HG02981 (cell line): Measurements from ENCODE around the gene ERBB4.
"Not testable (repeated sequence)": the region's sequence is repeated elsewhere in the genome, so short reads cannot be mapped to it uniquely, and the experiment has no call there.

Experiments
- ATAC-seq: cut with Tn5 transposase; IDR thresholded peaks from one replicate; pipeline ENCODE4 v1.9.1; 2021; ENCODE audit warnings: mild to moderate bottlenecking, moderate library complexity; ENCODE audit not compliant: unreplicated experiment

ERBB4 gene

DNA sequence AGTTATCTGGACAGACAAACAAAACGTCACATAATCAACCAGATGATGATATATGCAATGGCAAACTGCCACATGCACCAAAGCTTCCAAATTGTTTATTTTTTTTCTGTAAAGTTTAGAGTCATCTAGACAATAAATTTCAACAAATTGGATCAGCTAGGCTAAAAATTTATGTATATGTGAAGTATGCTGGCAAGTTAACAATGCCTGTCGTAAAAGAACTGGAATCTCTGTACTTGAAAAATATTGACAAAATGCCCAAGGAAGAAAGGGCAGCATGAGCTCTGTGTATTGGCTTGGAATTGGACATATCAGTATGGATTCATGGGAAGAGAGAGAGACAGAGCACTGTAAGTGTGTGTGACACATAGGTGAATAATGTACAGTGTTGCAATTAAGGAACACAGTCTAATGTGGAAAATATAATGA is 309.8 kb downstream of the ERBB4 start:
- ATAC-seq, result no peak

DNA sequence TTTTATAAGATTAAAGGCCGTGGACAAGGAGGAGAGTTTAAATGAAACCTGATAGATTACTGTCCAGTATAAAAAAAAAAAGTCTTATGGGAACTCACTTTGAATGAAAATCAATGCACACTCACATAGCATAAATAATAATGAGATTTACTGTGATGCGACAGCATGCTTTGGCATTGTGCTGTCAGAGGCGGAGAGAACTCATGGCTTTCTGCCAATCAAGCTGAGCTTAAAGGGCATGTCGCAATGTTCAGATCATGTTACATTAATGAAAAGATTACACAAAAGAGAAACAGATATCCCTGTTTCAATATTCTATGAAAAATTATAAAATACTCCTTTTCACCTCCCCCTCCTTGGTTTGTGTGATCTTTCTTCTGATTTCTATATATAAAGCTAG is 310.8 kb downstream of the ERBB4 start:
- no peak for ATAC-seq

DNA sequence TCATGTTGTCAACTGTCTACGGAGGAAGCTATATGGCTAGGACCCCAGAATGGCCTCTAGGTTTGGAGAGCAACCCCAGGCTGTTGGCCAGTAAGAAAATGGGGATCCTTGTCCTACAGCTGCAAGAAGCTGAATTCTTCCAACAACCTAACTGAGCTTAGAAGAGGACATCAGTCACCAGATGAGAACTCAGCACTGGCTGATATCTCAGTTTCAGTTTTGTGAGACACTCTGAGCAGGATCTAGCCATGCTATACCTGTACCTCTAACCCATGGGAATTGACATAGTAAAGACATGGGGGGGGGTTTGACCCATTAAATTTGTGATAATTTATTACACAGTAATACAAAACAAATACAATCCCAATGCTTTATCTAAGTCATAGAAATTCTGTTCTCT is 312.5 kb downstream of the ERBB4 start:
- no peak for ATAC-seq

DNA sequence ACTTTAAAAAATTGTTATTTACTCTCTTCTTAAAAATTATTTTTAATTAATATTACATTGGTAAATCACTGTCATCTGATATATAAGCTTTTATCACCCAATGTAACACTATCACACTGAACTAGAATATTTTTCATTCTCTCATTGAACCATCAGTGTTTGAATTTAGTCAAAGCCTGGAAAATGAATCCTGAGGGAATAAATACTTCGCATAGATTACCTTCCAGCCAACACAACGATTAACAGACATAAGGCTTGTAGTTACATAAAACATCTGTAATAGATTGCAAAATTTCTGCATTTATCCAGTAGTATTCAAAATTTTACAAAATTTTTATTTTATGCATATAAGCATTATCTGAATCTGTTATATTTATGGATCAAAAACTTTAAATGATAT is 314.9 kb downstream of the ERBB4 start:
- no peak for ATAC-seq

DNA sequence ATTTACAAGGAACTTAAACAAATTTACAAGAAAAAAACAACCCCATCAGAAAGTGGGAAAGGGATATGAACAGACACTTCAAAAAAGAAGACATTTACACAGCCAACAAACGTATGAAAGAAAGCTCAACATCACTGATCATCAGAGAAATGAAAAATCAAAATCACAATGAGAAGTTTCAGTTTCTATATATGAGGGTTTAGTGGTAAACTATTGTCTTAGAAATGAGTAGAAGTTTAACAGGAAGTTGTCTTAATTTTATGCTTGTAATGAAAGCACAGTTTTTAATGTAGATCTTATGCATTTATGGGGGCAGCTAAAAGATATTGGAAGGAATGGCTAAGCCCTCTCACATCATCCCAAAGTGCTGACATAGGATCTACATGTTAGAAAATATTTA is 325.4 kb downstream of the ERBB4 start:
- peak; percentile 63 for ATAC-seq

DNA sequence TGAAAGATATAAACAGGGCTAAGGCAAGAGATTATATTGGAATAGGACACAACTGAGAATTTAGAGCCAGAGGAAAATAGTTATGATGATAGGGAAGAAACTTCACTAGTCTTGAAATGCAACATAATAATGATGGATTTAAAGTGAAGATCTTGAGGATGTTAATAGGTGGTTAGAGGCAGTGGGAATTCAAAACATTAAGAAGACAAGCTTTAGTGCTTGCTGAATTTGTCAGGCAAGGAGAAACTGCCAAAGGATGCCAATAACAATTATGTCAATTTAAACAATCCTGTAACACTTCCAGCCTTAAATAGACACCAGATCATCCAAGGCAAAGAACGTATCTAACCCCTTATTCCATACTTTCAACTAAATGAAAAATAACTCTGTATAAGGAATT is 330.1 kb downstream of the ERBB4 start:
- no peak for ATAC-seq

DNA sequence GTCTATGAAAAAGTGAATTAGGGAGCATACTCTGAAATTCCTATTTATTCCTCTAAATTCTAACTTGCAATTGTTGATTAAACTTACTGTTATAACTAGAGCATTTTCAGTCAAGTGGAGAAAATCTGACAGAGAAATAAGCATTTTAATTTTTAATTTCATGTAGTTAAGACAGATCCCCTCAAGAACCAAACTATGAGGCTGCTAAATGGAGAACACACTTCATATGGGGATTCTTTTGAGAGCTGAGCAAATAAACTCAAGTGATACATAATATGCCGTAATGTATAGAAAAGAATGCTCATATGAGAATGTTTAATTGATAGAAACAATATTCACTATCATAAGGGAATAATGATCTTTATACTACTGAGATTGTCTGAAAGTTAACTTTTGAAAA is 340.8 kb downstream of the ERBB4 start:
- ATAC-seq, result no peak

DNA sequence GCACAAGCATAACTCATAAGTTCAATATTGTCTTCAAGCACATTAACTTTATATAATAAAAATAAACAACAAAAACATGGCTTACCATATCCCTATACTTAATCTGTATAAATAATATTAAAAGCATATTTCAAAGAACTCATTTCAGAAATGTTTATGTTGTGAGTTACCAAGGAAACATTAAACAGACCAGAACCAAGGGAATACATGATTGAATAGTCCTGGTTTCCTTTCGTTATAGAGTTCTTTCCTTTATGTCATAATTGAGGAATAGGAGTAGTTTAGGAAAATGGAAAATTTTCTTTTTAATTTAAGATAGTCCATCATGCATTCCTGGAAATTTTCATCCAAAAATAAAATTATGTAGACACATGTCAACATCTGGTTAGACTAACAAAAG is 343.0 kb downstream of the ERBB4 start:
- no peak for ATAC-seq

DNA sequence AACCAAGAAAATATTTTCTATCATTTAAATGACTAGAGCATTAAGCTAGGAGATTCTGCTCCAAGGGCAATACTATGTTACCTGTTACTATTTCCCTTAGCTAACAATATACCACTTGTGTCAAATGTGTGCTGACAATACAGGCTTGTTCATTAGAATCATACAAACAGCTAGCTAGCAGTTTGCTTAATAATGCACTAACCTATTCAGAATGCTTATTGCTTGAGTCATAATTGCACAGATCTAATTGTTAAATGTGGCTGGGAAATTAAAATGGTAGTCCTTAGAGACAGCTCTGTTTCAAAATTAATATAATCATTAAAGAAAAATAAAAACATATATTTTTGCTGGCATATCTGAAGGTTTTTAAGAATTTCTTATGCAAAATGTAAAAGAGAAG is 344.2 kb downstream of the ERBB4 start:
- ATAC-seq, result no peak

DNA sequence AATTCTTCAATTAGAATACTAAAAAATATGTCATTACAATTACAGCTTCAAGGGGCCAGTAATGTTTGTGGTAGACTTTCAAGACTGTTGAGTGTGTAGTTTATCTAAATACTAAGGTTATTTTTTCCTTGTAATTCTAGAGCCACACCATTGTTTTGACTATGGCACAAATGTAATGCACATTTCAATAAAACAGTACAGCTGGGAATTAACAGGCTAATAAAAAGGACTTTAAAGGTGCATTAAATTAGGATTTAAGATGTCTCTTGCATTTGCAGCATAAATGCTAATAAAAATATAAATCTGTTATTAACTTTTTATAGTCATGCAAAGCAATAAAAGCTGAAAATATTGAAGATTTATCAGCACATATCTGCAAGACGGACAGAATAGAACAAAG is 344.8 kb downstream of the ERBB4 start:
- ATAC-seq, result no peak

DNA sequence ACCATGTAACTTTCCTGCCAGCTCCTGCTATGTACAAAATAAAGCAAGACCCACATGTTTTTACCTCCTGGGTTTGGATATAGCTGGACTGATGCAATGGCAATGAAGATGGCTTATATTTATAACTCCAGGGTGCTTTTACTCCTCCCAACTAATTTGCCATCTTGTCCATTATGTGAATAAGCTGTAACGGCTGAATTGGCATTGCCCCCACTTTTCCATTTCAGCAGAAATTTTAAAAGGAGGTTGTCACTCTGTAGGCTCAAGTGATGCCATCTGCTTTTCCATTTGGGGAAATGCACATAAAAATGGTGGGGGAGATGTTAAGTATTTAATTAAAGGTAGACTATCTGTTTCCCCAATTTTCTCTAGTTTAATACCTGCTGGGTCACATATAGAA is 345.5 kb downstream of the ERBB4 start:
- no peak for ATAC-seq

DNA sequence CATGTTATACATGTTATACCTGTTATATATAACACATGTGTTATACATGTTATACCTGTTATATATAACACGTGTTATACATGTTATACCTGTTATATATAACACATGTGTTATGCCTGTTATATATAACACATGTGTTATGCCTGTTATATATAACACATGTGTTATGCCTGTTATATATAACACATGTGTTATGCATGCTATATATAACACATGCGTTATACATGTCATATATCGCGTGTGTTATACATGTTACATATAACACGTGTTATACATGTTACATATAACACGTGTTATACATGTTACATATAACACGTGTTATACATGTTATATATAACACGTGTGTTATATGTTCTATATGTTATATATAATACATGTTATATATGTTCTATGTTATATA is 347.2 kb downstream of the ERBB4 start:
- ATAC-seq, result not testable (repeated sequence)

DNA sequence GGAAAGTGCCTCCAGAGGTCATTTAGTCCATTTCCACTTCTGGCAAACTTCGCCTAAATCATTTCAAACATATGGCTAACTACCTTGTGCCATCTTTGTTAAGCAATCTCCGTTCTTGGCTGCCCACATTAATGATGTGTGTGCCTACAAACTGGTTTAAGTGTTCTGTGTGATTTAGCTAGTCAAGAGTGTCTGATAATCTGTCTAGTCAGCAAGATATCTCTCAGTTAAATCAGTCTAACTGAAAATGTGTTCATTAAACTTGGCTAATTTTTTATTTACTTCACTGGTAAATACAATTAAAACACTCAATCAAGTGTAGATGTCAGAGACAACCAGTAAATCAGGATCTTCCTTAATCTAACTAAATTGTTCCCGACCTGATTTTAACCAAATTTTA is 352.4 kb downstream of the ERBB4 start:
- no peak for ATAC-seq

DNA sequence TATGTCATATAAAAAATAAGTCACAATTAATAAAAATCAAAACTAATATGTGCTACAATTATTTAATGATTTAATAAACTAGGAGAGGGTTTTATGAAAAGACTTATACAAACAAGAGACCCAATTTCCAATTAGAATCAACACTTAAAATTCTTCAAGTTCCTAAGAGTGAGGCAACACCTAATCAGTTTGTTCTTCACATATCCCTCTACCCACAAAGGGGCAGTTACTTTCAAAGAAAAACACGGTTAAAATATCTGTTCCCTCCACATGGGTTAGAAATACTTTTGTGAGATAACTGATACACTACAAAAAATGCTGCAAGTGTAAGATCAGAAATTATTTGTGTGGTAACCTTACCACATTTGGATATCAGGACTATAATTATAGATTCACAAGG is 357.0 kb downstream of the ERBB4 start:
- no peak for ATAC-seq

DNA sequence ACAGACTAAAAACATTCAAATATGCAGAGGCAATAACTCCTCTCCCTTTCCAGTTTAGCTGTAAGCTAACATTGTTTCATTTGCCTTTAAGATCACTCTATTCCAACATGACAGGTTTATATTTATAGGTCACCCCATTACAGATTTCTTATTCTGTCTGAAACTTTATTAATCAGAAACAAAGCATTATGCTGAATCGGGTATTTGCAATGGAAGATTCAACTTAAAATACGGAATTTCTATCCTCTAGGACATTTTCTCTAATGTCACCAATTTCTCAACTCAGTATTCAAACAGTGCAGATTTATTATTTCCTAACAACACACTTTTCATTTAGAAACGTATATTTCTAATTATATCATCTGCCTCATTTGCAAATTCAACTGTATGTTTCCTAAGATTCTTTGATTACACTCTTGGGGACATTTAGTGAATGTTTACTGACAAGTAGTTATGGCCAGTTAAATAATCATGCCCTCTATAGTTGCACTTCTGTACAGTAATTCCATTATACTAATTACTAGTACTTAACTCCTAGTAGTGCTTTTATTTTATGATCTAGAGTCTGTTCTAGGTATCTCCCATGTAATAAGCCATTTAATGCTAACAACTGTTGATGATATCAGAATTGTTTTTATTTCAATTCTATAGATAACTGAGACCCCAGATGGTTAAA is 358.1 kb downstream of the ERBB4 start:
- ATAC-seq, result no peak

DNA sequence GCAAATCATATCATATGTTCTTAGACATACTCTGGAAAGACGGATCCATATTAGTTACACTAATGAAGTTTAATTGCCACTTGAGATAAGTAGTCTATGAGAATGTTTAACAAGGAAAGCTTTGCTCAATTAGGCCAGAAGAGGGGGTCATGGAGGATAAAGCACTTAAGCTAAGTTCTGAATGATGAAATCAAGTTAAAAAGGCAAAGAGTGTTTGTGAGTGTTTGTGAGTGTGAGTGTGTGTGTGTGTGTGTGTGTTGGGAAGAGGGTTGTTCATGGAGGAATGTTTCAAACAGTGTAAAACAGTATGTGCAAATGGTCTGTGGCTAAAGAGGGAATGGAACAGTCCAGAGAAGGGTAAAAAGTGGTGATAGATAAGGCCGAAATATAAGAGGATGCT is 360.9 kb downstream of the ERBB4 start:
- ATAC-seq, result no peak

DNA sequence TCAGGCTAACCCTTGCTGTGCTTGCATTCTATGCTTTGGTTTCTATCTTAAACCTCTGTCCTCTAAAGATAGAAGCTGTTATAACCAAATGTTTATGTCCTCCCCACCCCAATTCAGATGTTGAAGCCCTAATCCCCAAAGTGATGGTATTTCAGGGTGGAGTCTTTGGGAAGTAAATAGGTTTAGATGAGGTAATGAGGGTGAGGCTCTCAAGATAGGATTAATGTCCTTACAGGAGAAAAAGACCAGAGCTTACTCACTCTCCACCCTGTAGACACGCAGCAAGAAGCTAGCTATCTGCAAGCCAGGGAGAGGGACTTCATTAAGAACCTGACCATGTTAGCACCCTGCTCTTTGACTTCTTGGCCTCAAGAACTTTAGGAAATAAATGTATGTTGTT is 362.5 kb downstream of the ERBB4 start:
- no peak for ATAC-seq

DNA sequence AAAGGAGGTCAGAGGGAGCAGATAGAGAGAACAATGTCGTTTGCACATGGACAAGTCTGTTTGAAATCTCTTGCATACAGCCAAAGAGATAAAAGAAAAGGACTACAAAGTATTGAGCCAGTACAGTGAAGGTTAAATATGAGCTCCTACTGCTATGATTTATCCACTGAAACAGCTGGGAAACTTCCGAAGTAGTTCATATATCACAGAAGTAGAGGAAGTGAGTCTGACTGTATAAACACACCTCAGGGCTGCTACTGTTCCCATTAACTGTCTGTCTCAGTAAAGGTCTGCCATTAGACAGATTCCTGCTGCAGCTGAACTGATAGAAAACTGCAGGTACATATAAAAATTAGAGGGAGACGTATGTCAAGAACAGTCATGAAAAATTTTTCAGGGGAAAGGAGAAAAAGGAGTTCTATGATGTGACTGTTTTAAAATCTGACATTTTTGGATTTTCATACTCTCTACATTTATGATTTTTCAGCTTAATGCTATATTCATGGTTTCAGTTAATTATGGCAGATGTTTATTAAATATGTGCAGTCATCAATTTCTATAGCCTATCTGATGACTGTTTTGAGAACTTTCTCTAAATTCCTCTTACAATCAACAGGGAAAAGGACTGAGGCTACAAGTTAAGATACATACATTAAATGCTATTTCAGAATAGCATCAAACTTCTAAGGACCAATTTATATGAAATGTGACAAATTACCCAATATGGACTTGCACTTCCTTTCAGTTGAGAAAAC is 364.7 kb downstream of the ERBB4 start:
- ATAC-seq, result no peak

DNA sequence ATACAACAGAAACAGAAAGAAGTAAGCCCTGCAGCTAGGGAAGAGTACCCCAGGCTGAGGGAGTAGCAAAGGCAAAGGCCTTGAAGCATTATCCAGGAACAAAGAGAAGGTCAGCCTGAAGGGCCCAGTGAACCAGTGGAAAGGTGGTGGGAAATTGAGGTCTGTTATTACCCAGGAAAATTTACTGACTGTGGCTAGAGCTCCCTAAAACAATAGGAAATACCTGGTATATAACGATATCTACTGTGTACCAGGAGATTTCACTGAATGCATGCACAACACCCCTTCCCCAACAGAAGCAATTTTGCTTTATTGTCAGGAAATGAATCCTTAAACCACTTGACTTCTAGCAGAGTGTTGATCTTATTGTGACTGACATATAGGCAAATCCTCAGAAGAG is 365.3 kb downstream of the ERBB4 start:
- no peak for ATAC-seq

DNA sequence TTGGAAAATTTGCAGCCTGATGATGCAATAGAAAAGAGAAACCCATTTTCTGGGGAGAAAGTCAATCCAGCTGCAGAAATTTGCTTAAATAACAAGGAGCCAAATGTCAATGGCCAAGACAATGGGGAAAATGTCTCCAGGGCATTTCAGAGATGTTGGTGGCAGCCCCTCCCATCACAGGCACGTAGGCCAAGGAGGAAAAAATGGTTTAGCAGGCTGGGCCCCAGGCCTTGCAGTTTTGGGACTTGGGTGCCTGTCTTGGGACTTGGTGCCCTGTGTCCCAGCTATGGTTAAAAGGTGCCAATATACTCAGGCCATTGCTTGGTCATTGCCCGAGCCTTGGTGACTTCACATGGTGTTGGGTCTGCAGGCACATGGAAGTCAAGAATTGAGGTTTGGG is 368.2 kb downstream of the ERBB4 start:
- no peak for ATAC-seq

DNA sequence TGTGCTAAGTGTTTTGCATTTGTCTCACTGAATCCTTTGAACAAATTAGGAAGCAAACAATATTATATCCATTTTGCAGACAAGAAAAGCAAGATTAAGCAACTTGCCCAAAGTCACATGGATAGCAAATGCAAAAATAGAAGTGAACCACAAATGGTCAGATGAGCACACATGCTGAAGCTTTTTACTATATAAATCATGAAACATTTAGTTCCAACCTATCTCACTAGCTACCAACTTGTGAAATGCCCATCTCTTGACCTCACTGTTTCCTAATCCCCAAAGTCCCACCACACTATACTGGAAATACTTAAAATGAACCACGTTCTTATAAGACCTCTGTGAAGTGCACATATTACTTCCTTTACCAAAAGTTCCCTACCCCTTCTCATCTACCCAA is 380.5 kb downstream of the ERBB4 start:
- ATAC-seq, result no peak

DNA sequence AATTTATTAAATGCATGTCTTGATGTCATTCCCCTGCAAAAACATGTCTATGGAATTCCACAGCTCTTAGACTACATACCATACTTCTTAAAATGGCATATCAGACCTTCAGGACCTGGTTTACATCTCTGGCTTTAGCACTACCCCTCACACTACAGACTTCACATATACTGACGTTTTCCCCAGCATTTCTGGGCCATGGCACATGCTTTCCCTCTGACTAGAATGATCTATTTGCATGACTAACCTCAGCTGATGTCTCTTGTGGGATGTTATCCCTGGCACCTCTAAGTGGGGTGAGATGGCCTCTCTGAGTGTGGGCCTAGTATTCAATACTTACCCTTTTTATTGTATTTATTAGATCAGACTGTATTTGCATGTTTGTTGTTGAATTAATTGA is 381.6 kb downstream of the ERBB4 start:
- ATAC-seq, result no peak

DNA sequence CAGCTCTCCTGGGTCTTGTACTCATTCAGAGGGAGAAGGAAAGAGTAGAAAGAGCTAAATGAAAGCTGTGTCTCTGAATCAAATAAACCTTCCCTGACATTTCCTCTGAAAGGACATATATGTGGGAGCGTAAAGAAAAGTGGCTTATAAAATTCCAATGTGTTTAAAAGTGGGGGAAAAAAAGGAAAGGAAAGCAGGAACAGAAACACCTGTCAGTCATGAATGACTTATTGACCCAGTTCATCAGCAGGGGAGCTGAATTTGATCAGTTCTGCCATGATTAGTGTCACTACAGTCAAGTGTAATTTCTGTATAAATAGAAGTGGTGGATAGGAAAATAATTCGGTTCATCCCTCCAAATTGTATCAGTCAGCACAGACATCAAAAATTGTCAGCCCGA is 382.5 kb downstream of the ERBB4 start:
- no peak for ATAC-seq
